K562 (cell line): ENCODE results near the gene CCDC194. TPM values are rescaled to one million over a fixed set of nuclear protein-coding genes. Genes with fewer than 3 reads are reported as not detected.

Source experiments
- C11orf30 ChIP-seq: fragments of 450-650 bp; IDR thresholded peaks from 2 replicates; pipeline ENCODE4 v1.6.1; 2016; ENCODE audit warnings: low read depth, mild to moderate bottlenecking
- HDAC1 ChIP-seq, 2 experiments: fragments of 450-650 bp; IDR thresholded peaks; 2 replicates each; pipeline ENCODE4 v1.6.1; 2016 to 2017; ENCODE audit warnings: inconsistent platforms in 1 of 2, mild to moderate bottlenecking in 1 of 2, moderate library complexity in 1 of 2
- POLR2AphosphoS5 ChIP-seq: IDR thresholded peaks from 2 replicates; pipeline ENCODE4 v1.6.1; 2011; ENCODE audit warnings: mild to moderate bottlenecking, low read depth, low read length, moderate library complexity; ENCODE audit not compliant: control insufficient read depth, insufficient read depth
- PPARD ChIP-seq: fragments of 250-450 bp; sonication (Bioruptor Pico); IDR thresholded peaks from 2 replicates; pipeline ENCODE4 v1.8.0; 2022; ENCODE audit warnings: inconsistent platforms, mild to moderate bottlenecking, moderate library complexity
- PRPF4 ChIP-seq: fragments of 200-400 bp; formaldehyde crosslinking; IDR thresholded peaks from one replicate; pipeline ENCODE4 v1.6.1; 2017; ENCODE audit warnings: low read length, low read depth, mild to moderate bottlenecking; ENCODE audit not compliant: insufficient read depth, poor library complexity, severe bottlenecking
- WHSC1 ChIP-seq: IDR thresholded peaks from one replicate; pipeline ENCODE4 v1.6.1; 2012; ENCODE audit warnings: low read length, control low read depth, inconsistent platforms
- ZNF121 ChIP-seq: sonication (generic); formaldehyde crosslinking; conservative IDR thresholded peaks from 2 replicates; pipeline ENCODE4 v1.8.0; 2022; ENCODE audit warnings: missing genetic modification reagents
- polyA plus RNA-seq, 8 experiments: library from polyadenylated mRNA; depleted of rRNA in 4 of 8; stranded (reverse) in 5 of 8; unstranded in 3 of 8; fragments of >200 nt; fragmentation: Nextera tagmentation in 2 of 8; fragmentation: Illumina TruSeq in 1 of 8; extraction: Ambion mirVana in 2 of 8; extraction: Trizol in 1 of 8; gene quantifications; 2 replicates each; pipeline versions ENCODE4 v1.2.1 to v1.2.3, GENCODE V29; 2011 to 2014; ENCODE audit warnings: inconsistent platforms in 1 of 8, missing spikeins in 1 of 8
- total RNA-seq, 7 experiments: library from RNA; depleted of rRNA in 6 of 7; stranded (reverse); fragments of >200 nt in 6 of 7; fragmentation: Illumina TruSeq in 2 of 7; extraction: Trizol in 2 of 7; gene quantifications; 2 replicates each; pipeline versions ENCODE4 v1.2.1 to v1.2.3, GENCODE V29; 2011 to 2021; ENCODE audit warnings: low replicate concordance in 1 of 7
- TF ChIP-seq, protein P1 (sequence below): sonication (generic); formaldehyde crosslinking; IDR thresholded peaks from 2 replicates; pipeline ENCODE4 v1.8.0; 2022; ENCODE audit warnings: mild to moderate bottlenecking, missing genetic modification reagents, borderline replicate concordance
- TF ChIP-seq, protein P2 (sequence below), 3 experiments: fragments of 200-800 bp in 1 of 3; fragments of 250-450 bp in 1 of 3; fragments of 450-650 bp in 1 of 3; sonication (Bioruptor Pico) in 1 of 3; sonication (Bioruptor generic) in 1 of 3; formaldehyde crosslinking in 1 of 3; IDR thresholded peaks; 2 replicates each; pipeline versions ENCODE4 v1.6.1 to v1.8.0; 2016 to 2022; ENCODE audit warnings: mild to moderate bottlenecking in 2 of 3, missing genetic modification characterization in 2 of 3, missing compliant biosample characterization in 1 of 3, moderate library complexity in 1 of 3
- TF ChIP-seq, protein P3 (sequence below): fragments of 250-450 bp; sonication (Bioruptor Pico); IDR thresholded peaks from 2 replicates; pipeline ENCODE4 v1.5.0; 2020; ENCODE audit warnings: mild to moderate bottlenecking, borderline replicate concordance

Gene CCDC194
- total and polyA plus RNA-seq, 9 of the 15 experiments (the other 6 are each of a cell fraction or from before 2014, with no cell fraction given) = 0.13 to 1.3 (median 0.39) TPM; not detected in 3

DNA sequence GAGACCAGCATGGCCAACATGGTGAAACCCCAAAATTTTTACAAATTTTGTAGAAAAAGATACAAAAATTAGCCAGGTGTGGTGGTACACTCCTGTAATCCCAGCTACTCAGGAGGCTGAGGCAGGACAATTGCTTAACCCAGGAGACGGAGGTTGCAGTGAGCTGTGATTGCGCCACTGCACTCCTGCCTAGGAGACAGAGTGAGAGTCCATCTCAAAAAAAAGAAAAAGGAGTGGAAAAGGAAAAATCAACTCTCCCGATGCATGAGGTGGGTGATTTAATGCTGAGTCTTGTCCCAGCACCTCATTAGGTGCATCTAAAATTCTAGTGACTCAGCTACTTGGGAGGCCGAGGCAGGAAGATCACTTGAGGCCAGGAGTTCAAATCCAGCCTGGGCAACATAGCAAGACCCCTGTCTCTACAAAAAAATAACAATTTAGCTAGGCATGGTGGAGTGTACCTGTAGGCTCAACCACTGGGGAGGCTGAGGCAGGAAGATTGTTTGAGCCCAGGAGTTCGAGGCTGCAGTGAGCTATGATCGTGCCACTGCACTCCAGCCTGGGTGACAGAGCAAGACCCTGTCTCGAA is 36.8 kb downstream of the CCDC194 start (continued):
- TF ChIP-seq, protein P1, sequence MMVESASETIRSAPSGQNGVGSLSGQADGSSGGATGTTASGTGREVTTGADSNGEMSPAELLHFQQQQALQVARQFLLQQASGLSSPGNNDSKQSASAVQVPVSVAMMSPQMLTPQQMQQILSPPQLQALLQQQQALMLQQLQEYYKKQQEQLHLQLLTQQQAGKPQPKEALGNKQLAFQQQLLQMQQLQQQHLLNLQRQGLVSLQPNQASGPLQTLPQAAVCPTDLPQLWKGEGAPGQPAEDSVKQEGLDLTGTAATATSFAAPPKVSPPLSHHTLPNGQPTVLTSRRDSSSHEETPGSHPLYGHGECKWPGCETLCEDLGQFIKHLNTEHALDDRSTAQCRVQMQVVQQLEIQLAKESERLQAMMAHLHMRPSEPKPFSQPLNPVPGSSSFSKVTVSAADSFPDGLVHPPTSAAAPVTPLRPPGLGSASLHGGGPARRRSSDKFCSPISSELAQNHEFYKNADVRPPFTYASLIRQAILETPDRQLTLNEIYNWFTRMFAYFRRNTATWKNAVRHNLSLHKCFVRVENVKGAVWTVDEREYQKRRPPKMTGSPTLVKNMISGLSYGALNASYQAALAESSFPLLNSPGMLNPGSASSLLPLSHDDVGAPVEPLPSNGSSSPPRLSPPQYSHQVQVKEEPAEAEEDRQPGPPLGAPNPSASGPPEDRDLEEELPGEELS (CRISPR knock-in tag) = no peak
- TF ChIP-seq ZNF121 (CRISPR knock-in tag) (peak; percentile 81), PPARD (no peak), C11orf30 (no peak), POLR2AphosphoS5 (no peak), HDAC1 (IDR thresholded peaks at IDR 0.05) (no peak), WHSC1 (no peak), PRPF4 (no peak)
- TF ChIP-seq, protein P2, sequence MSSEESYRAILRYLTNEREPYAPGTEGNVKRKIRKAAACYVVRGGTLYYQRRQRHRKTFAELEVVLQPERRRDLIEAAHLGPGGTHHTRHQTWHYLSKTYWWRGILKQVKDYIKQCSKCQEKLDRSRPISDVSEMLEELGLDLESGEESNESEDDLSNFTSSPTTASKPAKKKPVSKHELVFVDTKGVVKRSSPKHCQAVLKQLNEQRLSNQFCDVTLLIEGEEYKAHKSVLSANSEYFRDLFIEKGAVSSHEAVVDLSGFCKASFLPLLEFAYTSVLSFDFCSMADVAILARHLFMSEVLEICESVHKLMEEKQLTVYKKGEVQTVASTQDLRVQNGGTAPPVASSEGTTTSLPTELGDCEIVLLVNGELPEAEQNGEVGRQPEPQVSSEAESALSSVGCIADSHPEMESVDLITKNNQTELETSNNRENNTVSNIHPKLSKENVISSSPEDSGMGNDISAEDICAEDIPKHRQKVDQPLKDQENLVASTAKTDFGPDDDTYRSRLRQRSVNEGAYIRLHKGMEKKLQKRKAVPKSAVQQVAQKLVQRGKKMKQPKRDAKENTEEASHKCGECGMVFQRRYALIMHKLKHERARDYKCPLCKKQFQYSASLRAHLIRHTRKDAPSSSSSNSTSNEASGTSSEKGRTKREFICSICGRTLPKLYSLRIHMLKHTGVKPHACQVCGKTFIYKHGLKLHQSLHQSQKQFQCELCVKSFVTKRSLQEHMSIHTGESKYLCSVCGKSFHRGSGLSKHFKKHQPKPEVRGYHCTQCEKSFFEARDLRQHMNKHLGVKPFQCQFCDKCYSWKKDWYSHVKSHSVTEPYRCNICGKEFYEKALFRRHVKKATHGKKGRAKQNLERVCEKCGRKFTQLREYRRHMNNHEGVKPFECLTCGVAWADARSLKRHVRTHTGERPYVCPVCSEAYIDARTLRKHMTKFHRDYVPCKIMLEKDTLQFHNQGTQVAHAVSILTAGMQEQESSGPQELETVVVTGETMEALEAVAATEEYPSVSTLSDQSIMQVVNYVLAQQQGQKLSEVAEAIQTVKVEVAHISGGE (CRISPR knock-in tag; IDR thresholded peaks at IDR 0.05) = no peak
- TF ChIP-seq, protein P3, sequence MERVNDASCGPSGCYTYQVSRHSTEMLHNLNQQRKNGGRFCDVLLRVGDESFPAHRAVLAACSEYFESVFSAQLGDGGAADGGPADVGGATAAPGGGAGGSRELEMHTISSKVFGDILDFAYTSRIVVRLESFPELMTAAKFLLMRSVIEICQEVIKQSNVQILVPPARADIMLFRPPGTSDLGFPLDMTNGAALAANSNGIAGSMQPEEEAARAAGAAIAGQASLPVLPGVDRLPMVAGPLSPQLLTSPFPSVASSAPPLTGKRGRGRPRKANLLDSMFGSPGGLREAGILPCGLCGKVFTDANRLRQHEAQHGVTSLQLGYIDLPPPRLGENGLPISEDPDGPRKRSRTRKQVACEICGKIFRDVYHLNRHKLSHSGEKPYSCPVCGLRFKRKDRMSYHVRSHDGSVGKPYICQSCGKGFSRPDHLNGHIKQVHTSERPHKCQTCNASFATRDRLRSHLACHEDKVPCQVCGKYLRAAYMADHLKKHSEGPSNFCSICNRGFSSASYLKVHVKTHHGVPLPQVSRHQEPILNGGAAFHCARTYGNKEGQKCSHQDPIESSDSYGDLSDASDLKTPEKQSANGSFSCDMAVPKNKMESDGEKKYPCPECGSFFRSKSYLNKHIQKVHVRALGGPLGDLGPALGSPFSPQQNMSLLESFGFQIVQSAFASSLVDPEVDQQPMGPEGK = no peak
